Activated B cell treated with CpG ODN at 0.5 μM for 24 hours (primary cell): ENCODE measurements around the gene PAK5. TPM values are rescaled to one million over a fixed set of nuclear protein-coding genes. Genes with fewer than 3 reads are reported as not detected.

Experiments used
- ATAC-seq: fragments of 200-7000 bp; cut with Tn5 transposase; one replicate; pipeline ENCODE4 v1.10.0; 2021; ENCODE audit warnings: low read depth, mild to moderate bottlenecking, moderate library complexity
- CTCF ChIA-PET: fragments of 350-600 bp; sonication (Branson Sonifier 250); formaldehyde crosslinking; loops from one replicate; lab custom pipeline; 2021; ENCODE audit warnings: antibody characterized with exemption; lab: Charles Lee
- POLR2A ChIA-PET: fragments of 350-600 bp; sonication (Branson Sonifier 250); formaldehyde crosslinking; loops from one replicate; lab custom pipeline; 2021; ENCODE audit warnings: antibody characterized with exemption; lab: Charles Lee
- DNase-seq: peaks from one replicate; pipeline ENCODE4 v3.0.0; 2022
- H3K27ac Mint-ChIP-seq: one replicate; pipeline ENCODE4 v1.8.0; 2020; ENCODE audit warnings: mixed read lengths
- H3K27me3 Mint-ChIP-seq: one replicate; pipeline ENCODE4 v1.8.0; 2021; ENCODE audit warnings: mixed read lengths
- H3K36me3 Mint-ChIP-seq: one replicate; pipeline ENCODE4 v1.8.0; 2021; ENCODE audit warnings: low read depth, mixed read lengths
- H3K4me1 Mint-ChIP-seq: one replicate; pipeline ENCODE4 v1.8.0; 2021; ENCODE audit warnings: mixed read lengths
- H3K4me3 Mint-ChIP-seq: one replicate; pipeline ENCODE4 v1.8.0; 2020; ENCODE audit warnings: mild to moderate bottlenecking, mixed read lengths
- H3K9me3 Mint-ChIP-seq: one replicate; pipeline ENCODE4 v1.8.0; 2020; ENCODE audit warnings: mixed read lengths
- intact Hi-C: fragments of 100-400 bp; cut with micrococcal nuclease; formaldehyde crosslinking; loops from one replicate; pipeline ENCODE4 v1.15.1; 2024
- total RNA-seq: library from RNA; stranded (reverse); gene quantifications from 2 replicates; pipeline ENCODE4 v1.2.3, GENCODE V29; 2022
- TF ChIP-seq, protein P1 (sequence below): fragments of 200-600 bp; IDR thresholded peaks from one replicate; pipeline ENCODE4 v1.8.0; 2022; ENCODE audit warnings: antibody characterized with exemption, mild to moderate bottlenecking

The PAK5 gene
- total RNA-seq, 1 donor from 2014 or later = not detected

GRCh38 chr20:9755301-9755700 is 83.6 kb downstream of the PAK5 start:
- no peaks in the 10 kb centered on the region for H3K27me3 Mint-ChIP-seq
- ATAC-seq (no peak), DNase-seq (no peak)
- TF ChIP-seq, protein P1, sequence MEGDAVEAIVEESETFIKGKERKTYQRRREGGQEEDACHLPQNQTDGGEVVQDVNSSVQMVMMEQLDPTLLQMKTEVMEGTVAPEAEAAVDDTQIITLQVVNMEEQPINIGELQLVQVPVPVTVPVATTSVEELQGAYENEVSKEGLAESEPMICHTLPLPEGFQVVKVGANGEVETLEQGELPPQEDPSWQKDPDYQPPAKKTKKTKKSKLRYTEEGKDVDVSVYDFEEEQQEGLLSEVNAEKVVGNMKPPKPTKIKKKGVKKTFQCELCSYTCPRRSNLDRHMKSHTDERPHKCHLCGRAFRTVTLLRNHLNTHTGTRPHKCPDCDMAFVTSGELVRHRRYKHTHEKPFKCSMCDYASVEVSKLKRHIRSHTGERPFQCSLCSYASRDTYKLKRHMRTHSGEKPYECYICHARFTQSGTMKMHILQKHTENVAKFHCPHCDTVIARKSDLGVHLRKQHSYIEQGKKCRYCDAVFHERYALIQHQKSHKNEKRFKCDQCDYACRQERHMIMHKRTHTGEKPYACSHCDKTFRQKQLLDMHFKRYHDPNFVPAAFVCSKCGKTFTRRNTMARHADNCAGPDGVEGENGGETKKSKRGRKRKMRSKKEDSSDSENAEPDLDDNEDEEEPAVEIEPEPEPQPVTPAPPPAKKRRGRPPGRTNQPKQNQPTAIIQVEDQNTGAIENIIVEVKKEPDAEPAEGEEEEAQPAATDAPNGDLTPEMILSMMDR = no peak
- intact Hi-C loops = no loop called here
- no peaks in the 10 kb centered on the region for H3K36me3 Mint-ChIP-seq
- H3K4me1 Mint-ChIP-seq = no peaks in the 10 kb centered on the region
- no peak overlapping the region for H3K4me3 Mint-ChIP-seq
- CTCF ChIA-PET = no interaction called here
- H3K27ac Mint-ChIP-seq = no peak overlapping the region
- H3K9me3 Mint-ChIP-seq = peaks cover 2% of the 10 kb centered on the region
- POLR2A ChIA-PET = no interaction called here

GRCh38 chr20:9744551-9744950 is 94.3 kb downstream of the PAK5 start:
- CTCF ChIA-PET = no interaction called here
- POLR2A ChIA-PET = no interaction called here

DNA sequence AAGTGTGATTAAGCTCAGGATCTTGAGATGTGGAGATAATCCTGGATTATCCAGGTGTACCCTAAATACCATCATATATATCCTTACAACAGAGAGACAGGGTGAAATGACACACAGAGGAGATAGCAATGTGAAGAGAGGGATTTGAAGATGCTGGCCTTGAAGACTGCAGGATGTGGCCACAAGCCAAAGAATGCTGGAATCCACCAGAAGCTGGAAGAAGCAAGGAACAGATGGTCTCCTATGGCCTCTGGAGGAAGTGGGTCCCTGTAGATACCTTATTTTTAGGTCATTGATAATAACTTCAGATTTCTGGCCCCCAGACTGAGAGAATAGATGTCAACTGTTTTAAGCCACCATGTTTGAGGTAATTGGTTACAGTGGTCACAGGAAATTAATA is 95.0 kb downstream of the PAK5 start:
- H3K27ac Mint-ChIP-seq = no peak overlapping the region
- intact Hi-C loops = no loop called here
- ATAC-seq = no peak
- DNase-seq = no peak
- ChIA-PET CTCF (no interaction called here), POLR2A (no interaction called here)
- H3K4me3 Mint-ChIP-seq = no peak overlapping the region
- H3K27me3 Mint-ChIP-seq = no peaks in the 10 kb centered on the region
- no peaks in the 10 kb centered on the region for H3K36me3 Mint-ChIP-seq
- H3K4me1 Mint-ChIP-seq = no peaks in the 10 kb centered on the region
- peaks cover 6% of the 10 kb centered on the region for H3K9me3 Mint-ChIP-seq
- TF ChIP-seq, protein P1 = no peak

More at GRCh38 chr20:9744551-9744950, 94.3 kb downstream of the PAK5 start:
- H3K4me1 Mint-ChIP-seq = no peaks in the 10 kb centered on the region
- no peak for DNase-seq
- H3K27ac Mint-ChIP-seq = no peak overlapping the region
- TF ChIP-seq, protein P1 = no peak
- no peaks in the 10 kb centered on the region for H3K36me3 Mint-ChIP-seq
- peaks cover 6% of the 10 kb centered on the region for H3K9me3 Mint-ChIP-seq
- intact Hi-C loops = no loop called here
- H3K27me3 Mint-ChIP-seq = no peaks in the 10 kb centered on the region
- ATAC-seq = no peak
- H3K4me3 Mint-ChIP-seq = no peak overlapping the region

- intact Hi-C loops = no loop called here
- Mint-ChIP-seq H3K4me1 (no peaks in the 10 kb centered on the region), H3K36me3 (no peaks in the 10 kb centered on the region), H3K27me3 (no peaks in the 10 kb centered on the region), H3K27ac (no peak overlapping the region), H3K9me3 (peaks cover 6% of the 10 kb centered on the region), H3K4me3 (no peak overlapping the region)
- DNase-seq (no peak), ATAC-seq (no peak)
- POLR2A ChIA-PET = no interaction called here
- TF ChIP-seq, protein P1 = no peak
- CTCF ChIA-PET = no interaction called here
Observed at GRCh38 chr20:9742821-9743220, 96.1 kb downstream of the PAK5 start.

- Mint-ChIP-seq H3K36me3 (no peaks in the 10 kb centered on the region), H3K9me3 (peaks cover 10% of the 10 kb centered on the region), H3K4me3 (no peak overlapping the region), H3K27me3 (no peaks in the 10 kb centered on the region), H3K27ac (no peak overlapping the region), H3K4me1 (no peaks in the 10 kb centered on the region)
- ChIA-PET POLR2A (no interaction called here), CTCF (no interaction called here)
- TF ChIP-seq, protein P1 = no peak
- ATAC-seq (no peak), DNase-seq (no peak)
- intact Hi-C loops = no loop called here
Observed at GRCh38 chr20:9741996-9742395, 96.9 kb downstream of the PAK5 start.
